ENCODE results near the gene MUC16.

- TF ChIP-seq POLR2A (IDR thresholded peaks at IDR 0.05) = no peak
- TF ChIP-seq, protein P1, sequence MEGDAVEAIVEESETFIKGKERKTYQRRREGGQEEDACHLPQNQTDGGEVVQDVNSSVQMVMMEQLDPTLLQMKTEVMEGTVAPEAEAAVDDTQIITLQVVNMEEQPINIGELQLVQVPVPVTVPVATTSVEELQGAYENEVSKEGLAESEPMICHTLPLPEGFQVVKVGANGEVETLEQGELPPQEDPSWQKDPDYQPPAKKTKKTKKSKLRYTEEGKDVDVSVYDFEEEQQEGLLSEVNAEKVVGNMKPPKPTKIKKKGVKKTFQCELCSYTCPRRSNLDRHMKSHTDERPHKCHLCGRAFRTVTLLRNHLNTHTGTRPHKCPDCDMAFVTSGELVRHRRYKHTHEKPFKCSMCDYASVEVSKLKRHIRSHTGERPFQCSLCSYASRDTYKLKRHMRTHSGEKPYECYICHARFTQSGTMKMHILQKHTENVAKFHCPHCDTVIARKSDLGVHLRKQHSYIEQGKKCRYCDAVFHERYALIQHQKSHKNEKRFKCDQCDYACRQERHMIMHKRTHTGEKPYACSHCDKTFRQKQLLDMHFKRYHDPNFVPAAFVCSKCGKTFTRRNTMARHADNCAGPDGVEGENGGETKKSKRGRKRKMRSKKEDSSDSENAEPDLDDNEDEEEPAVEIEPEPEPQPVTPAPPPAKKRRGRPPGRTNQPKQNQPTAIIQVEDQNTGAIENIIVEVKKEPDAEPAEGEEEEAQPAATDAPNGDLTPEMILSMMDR (IDR thresholded peaks at IDR 0.05) = no peak
These were observed 44.6 kb upstream of the MUC16 start for GRCh38 chr19:9054765-9055164.

Data from ovary (tissue), 3 donors.